Measurements from ENCODE around the gene RPP25L.

The RPP25L gene

DNA sequence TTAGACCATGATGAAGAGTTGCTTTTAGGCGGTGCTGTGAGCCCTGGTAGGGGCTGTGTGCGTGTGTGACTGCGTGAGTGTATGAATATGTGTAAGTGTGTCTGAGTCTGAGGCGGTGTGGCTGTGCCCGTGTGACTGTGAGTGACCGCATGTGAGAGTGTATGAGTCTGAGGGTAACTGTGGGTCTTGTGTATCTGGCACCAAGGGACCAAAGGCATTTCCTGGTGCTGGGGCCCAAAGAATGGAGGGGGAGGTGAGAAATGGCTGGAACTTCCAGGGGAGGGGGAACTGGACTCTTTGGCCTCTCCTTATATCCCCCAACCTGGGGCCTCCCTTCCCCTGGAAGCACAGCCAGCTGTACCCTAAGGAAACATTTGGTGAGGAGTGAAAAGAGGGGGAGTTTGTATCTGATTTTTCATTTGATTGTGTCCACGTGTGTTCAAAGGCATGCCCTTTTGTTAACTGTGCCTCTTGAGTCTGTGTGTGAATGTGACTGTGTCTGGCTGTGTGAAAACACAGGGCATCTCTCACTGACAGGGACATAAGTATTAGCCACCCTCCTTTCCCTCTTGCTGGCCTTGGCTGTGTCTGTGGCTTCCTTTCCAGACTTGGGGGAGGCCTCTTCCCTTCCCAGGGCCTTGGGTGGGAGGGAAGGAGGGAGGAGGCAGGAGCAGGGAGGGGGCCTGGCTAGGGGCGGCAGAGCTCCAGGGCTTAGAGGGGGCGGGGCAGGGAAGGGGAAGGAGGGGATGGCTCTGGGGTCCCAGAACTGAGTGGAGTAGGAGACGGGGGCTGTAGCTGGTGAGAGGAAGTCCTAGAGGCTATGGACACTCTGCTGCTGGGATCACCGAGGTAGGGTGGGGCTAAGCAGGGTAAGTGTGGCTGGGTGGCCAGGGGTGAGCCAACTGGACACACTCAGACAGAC lies 41.5 kb upstream of the RPP25L start:
- H3K4me3 ChIP-seq (ENCODE audit: low read depth, low read length), result no peak overlapping the region
- peak; percentile 35 for DNase-seq (ENCODE audit: low read depth)
- TF ChIP-seq, protein P1, sequence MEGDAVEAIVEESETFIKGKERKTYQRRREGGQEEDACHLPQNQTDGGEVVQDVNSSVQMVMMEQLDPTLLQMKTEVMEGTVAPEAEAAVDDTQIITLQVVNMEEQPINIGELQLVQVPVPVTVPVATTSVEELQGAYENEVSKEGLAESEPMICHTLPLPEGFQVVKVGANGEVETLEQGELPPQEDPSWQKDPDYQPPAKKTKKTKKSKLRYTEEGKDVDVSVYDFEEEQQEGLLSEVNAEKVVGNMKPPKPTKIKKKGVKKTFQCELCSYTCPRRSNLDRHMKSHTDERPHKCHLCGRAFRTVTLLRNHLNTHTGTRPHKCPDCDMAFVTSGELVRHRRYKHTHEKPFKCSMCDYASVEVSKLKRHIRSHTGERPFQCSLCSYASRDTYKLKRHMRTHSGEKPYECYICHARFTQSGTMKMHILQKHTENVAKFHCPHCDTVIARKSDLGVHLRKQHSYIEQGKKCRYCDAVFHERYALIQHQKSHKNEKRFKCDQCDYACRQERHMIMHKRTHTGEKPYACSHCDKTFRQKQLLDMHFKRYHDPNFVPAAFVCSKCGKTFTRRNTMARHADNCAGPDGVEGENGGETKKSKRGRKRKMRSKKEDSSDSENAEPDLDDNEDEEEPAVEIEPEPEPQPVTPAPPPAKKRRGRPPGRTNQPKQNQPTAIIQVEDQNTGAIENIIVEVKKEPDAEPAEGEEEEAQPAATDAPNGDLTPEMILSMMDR (conservative IDR thresholded peaks at IDR 0.05; ENCODE audit: low read depth, low read length), result no peak

DNA sequence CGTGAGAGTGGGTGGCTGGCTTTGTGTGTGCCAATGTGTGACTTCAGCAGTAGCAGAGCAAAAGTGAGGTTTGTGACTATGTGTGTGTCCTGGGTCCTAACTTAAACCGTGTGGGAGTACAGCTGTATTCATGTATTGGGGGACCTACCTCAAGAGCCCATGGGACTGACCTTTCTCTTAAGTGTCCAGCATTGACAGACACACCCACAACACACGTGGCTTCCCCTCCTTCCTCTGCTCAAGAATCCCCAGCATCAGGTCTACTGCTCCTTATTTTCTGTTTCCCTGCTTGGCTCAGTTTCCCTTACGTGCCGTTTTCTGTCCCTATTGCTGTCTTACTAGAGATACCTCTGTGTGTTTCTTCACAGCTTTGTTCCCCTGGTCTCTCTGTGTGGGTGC lies 40.7 kb upstream of the RPP25L start:
- TF ChIP-seq, protein P1 (conservative IDR thresholded peaks at IDR 0.05; ENCODE audit: low read depth, low read length), result no peak
- DNase-seq (ENCODE audit: low read depth), result peak; percentile 24
- no peak overlapping the region for H3K4me3 ChIP-seq (ENCODE audit: low read depth, low read length)

DNA sequence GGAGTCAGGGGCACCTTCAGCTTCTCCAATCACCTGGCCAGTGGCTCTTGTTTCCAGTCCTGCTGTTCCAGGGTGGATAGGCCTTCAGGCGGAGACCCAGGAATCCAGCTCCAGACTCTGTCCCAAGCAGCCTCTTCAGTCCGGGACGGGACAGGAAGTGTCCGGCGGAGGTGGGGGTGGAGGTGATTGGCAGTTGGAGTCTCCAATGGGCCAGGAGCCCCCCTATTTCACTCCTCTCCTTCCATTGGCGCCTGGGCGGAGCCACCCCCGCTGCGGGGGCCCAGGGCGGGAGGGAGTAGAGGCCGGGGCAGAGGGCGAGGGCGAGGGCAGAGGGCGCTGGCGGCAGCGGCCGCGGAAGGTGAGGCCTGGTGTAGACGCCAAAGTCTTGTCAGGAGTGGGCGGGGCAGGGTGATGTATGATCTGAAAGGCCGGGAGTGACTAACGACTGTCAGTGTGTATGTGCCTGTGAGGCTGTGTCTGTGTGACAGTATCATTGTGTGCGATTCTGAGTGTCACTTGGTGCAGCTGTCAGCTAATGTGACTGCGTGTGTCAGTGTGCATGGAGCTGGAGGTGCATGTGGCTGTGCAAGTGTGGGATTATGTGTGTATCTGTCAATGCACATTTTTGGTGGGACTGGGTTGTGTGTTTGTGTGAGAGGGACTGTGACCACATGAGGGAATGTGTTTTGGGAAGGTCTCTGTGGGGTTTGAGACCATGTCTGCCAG lies 40.1 kb upstream of the RPP25L start, which contains the start of gene IL11RA:
Gene IL11RA (plus strand): TSS at position 310 of the 726 bp plus-strand sequence. CDS start 3,033 bp downstream, outside the sequence.
- TF ChIP-seq, protein P1 (conservative IDR thresholded peaks at IDR 0.05; ENCODE audit: low read depth, low read length), result no peak
- DNase-seq (ENCODE audit: low read depth), result peak; percentile 83
- H3K4me3 ChIP-seq (ENCODE audit: low read depth, low read length), result peak within 1 kb of the TSS; percentile 38

DNA sequence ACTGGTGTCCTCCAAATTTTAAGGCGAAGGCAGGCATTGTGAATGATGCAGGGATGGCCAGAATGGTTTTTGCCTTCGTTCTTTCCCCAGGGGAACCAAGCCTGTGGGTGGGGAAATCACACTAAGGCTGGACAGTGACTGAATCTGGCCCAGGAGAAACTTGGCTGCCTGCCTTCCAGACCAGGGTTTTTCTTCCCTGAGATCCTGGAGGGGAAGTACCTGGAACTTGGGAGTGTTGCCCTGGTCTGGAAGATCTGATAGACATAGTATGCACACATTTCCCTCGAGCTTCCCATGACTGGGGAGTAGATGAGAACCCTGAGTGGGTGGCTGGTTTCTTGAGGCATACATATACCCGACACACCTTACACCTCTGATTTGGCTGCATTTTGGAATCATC lies 39.4 kb upstream of the RPP25L start:
- peak; percentile 52 for DNase-seq (ENCODE audit: low read depth)
- no peak overlapping the region for H3K4me3 ChIP-seq (ENCODE audit: low read depth, low read length)
- TF ChIP-seq, protein P1 (conservative IDR thresholded peaks at IDR 0.05; ENCODE audit: low read depth, low read length), result no peak

DNA sequence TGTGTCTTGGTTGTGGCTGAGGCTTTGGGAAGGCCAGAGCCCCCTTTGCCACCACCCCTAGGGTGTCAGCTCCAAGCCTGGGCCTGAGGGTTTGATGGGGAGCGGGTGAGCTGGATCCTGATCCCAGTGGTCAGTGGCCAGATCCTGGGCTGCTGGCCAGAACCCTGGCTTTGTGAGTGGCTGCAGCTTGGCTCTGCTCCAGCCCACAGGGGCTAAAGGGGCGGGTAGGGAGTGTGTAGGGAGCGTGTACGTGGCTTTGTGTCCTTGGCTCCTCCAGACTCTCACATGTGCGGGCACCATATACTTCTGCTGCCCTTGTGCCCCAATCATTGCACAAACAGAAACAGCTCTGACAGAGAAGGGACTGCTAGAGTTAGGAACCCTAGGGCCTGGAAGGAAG lies 38.9 kb upstream of the RPP25L start:
- DNase-seq (ENCODE audit: low read depth), result peak; percentile 61
- H3K4me3 ChIP-seq (ENCODE audit: low read depth, low read length), result no peak overlapping the region
- TF ChIP-seq, protein P1 (conservative IDR thresholded peaks at IDR 0.05; ENCODE audit: low read depth, low read length), result no peak

DNA sequence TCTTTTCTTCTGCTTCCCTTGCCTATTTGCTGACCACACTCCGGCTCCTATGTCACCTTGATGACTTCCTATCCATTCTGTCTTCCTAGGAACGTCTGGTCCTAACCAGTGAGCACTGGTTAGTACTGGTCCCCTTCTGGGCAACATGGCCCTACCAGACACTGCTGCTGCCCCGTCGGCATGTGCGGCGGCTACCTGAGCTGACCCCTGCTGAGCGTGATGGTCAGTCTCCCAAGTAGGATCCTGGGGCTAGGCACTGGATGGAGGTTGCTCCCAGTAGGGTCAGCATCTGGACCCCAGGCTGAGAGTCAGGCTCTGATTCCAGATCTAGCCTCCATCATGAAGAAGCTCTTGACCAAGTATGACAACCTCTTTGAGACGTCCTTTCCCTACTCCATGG lies 36.8 kb upstream of the RPP25L start:
- DNase-seq (ENCODE audit: low read depth), result no peak

More for the DNA sequence above, 36.8 kb upstream of the RPP25L start:
- no peak overlapping the region for H3K4me3 ChIP-seq (ENCODE audit: low read depth, low read length)
- TF ChIP-seq, protein P1 (conservative IDR thresholded peaks at IDR 0.05; ENCODE audit: low read depth, low read length), result no peak

All from choroid plexus epithelial cell (primary cell).